Islet precursor cell (in vitro differentiated cells): ENCODE measurements around the gene PRELID2.
A peak's percentile ranks its signal among the peaks of the same experiment; 100 is the strongest.
"Not testable (repeated sequence)": the region's sequence is repeated elsewhere in the genome, so short reads cannot be mapped to it uniquely, and the experiment has no call there.

Experiments
- DNase-seq: peaks from one replicate; pipeline ENCODE4 v3.0.0-alpha.2; 2018

PRELID2 gene

GRCh38 chr5:145834917-145835847 lies at the start of gene PRELID2:
Gene PRELID2, minus strand, starts transcription at chr5:145835342. Its CDS starts 91 bp downstream, at chr5:145835251.
- DNase-seq: peak; percentile 95

GRCh38 chr5:145874765-145875164 lies 39.6 kb upstream of the PRELID2 start:
- no peak for DNase-seq

GRCh38 chr5:145872914-145873313 lies 37.8 kb upstream of the PRELID2 start, which contains the start of gene GRXCR2:
Gene GRXCR2, minus strand, starts transcription at chr5:145873014. Its CDS starts 46 bp downstream, at chr5:145872968.
- DNase-seq: no peak

GRCh38 chr5:145872486-145872885 lies 37.3 kb upstream of the PRELID2 start:
- DNase-seq: no peak

GRCh38 chr5:145869753-145870152 lies 34.6 kb upstream of the PRELID2 start:
- no peak for DNase-seq

- DNase-seq: no peak
Observed at GRCh38 chr5:145867806-145868205, 32.7 kb upstream of the PRELID2 start.

- not testable (repeated sequence) for DNase-seq
Observed at GRCh38 chr5:145864432-145864831, 29.3 kb upstream of the PRELID2 start.

GRCh38 chr5:145863003-145863402 lies 27.9 kb upstream of the PRELID2 start:
- DNase-seq: no peak

- no peak for DNase-seq
Observed at GRCh38 chr5:145859897-145860296, 24.8 kb upstream of the PRELID2 start.

GRCh38 chr5:145859453-145859852 lies 24.3 kb upstream of the PRELID2 start:
- no peak for DNase-seq

GRCh38 chr5:145858959-145859358 lies 23.8 kb upstream of the PRELID2 start:
- DNase-seq: no peak

- DNase-seq: peak; percentile 89
Observed at GRCh38 chr5:145856285-145856818, 21.2 kb upstream of the PRELID2 start.

- DNase-seq: no peak
Observed at GRCh38 chr5:145855763-145856267, 20.7 kb upstream of the PRELID2 start.

- peak; percentile 91 for DNase-seq
Observed at GRCh38 chr5:145854651-145855258, 19.6 kb upstream of the PRELID2 start.

- DNase-seq: no peak
Observed at GRCh38 chr5:145853781-145854376, 18.7 kb upstream of the PRELID2 start.

GRCh38 chr5:145852990-145853389 lies 17.8 kb upstream of the PRELID2 start:
- DNase-seq: no peak

GRCh38 chr5:145848854-145849253 lies 13.7 kb upstream of the PRELID2 start:
- no peak for DNase-seq

- no peak for DNase-seq
Observed at GRCh38 chr5:145847499-145848497, 12.7 kb upstream of the PRELID2 start.

GRCh38 chr5:145846081-145846480 lies 10.9 kb upstream of the PRELID2 start:
- DNase-seq: no peak

GRCh38 chr5:145841299-145841698 lies 6.2 kb upstream of the PRELID2 start:
- DNase-seq: no peak

GRCh38 chr5:145840458-145841132 lies 5.5 kb upstream of the PRELID2 start:
- DNase-seq: no peak
